Measurements from ENCODE around the gene DIP2C.

DIP2C gene

DNA sequence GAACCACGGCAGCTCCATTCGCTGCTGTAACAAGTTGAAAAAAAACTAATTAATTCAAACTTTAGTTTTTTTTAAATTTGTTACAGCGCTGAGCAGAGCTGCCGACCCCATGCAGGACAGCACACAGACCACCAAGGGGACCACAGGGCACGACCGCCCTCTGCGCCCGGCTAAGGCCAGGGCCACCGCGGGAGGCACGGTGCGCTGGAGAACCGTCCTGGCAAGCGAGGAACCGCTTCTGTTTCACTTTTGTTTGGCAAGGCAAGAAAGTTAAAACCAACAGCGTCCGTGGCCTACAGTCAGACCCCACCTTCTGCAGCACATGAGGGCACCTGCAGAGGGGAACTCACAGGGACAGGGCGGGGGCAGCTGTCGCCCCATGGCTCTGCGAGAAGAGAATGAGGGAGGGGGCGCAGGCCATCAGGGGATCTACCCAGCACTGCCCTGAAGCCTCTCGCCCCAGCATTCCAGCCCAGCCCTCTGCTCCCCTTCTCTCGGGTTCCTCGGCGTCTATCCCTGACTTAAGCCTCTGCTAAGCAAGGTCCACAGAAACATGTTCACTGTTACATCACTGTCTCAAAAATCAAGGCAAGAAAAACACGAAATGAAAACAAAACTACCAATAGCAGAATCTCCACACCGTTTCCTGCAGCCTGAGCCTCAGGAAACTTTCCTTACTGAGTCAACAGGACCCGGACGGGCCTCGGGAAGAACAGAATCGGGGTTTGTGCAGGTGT, 204.4 kb downstream of the DIP2C start:
- no peak for TF ChIP-seq CTCF (IDR thresholded peaks at IDR 0.05; ENCODE audit: extremely low read depth, insufficient read depth, missing control alignments)
- in situ Hi-C loops (cut with MboI; ENCODE audit: low pct_unique_long_range_greater_than_20kb, low sequenced_read_pairs, unreplicated experiment), result no loop called here
- no peak for DNase-seq (ENCODE audit: low spot score)

DNA sequence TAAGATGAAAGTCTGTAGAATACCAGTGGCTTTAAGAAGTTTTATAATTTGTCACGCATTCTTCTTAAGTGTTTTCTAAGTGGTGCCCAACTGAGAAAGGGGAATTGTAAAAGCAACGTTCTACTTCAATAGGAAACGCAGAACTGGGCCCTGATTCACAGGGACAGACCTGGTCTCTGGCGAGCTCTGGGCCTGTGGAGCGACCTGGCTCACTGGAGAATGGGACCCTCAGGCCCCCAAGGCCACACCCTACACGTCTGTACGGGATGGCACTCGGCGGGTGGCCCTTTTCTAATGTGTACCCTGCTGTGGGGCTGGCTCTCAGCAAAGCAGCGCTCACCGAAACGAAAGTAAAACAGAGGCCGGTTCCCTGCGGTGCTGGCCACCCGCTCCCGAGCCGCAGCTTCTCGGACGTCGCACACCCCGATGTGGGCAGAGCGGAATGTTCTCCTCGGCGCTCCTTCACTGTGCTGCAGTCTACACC, 205.0 kb downstream of the DIP2C start:
- in situ Hi-C loops (cut with MboI; ENCODE audit: low pct_unique_long_range_greater_than_20kb, low sequenced_read_pairs, unreplicated experiment), result no loop called here
- TF ChIP-seq CTCF (IDR thresholded peaks at IDR 0.05; ENCODE audit: extremely low read depth, insufficient read depth, missing control alignments), result no peak
- DNase-seq (ENCODE audit: low spot score), result no peak

DNA sequence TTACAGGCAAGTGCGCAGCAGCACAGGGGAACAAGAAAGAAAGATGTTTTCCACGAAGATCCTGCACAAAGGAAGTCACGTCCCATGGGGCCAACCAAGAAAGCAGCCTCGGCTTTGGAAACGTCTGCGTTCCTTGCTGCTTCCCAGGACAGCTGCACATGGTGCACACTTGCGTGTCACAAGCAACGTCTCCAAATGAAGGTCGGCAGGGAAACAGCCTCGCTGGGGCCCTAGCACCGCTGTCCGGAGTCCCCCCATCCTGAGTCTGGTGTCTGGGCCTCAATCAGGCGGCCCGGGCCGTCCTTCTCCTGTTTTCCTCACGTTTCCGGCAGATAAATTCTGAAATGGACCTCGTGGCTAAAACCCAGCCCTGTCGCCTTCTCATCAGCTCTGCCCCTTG, 206.2 kb downstream of the DIP2C start:
- in situ Hi-C loops (cut with MboI; ENCODE audit: low pct_unique_long_range_greater_than_20kb, low sequenced_read_pairs, unreplicated experiment), result no loop called here
- DNase-seq (ENCODE audit: low spot score), result no peak
- no peak for TF ChIP-seq CTCF (IDR thresholded peaks at IDR 0.05; ENCODE audit: extremely low read depth, insufficient read depth, missing control alignments)

GRCh38 chr10:482848-483247, 206.6 kb downstream of the DIP2C start:
- in situ Hi-C loops (cut with MboI; ENCODE audit: low pct_unique_long_range_greater_than_20kb, low sequenced_read_pairs, unreplicated experiment), result no loop called here
- no peak for TF ChIP-seq CTCF (IDR thresholded peaks at IDR 0.05; ENCODE audit: extremely low read depth, insufficient read depth, missing control alignments)
- DNase-seq (ENCODE audit: low spot score), result no peak

DNA sequence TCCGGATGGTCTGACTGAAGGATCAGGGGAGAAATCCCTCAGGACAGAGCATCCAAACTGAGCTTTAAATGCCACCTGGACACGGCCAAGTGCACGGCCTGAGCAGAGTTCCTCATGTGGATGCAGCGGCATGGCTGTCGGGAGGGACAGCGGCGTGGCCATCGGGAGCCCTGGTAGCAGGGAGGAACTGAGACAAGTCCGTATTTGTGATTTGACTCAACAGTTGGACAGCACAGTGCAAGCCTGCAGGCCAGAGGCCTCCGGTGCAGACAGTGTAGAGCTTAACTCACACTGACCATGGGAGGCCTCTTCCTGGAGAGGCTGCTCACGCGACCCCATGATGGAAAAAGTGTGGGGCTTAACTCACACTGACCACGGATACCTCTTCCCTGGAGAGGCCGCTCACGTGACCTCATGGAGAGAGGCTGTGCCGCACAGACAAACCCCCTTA, 207.4 kb downstream of the DIP2C start:
- no peak for DNase-seq (ENCODE audit: low spot score)
- in situ Hi-C loops (cut with MboI; ENCODE audit: low pct_unique_long_range_greater_than_20kb, low sequenced_read_pairs, unreplicated experiment), result no loop called here
- no peak for TF ChIP-seq CTCF (IDR thresholded peaks at IDR 0.05; ENCODE audit: extremely low read depth, insufficient read depth, missing control alignments)

DNA sequence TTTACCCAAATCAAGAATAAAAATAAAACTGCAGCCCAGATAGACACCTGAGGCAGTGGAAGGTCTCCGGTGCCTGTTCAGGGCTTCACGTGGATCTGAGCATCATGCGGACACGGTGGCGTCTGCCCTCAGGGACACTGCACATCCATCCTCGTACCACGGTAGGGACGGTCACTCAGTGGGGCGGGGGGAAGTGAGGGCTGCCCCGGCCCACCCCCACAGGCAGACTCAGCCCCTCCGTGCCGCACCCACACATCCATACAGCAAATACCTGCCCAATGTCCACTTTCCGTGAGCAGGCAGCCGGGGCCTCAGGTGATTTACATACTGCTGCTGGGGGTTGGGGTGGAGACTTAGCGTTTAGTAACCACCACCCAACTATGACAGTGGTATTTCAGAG, 207.8 kb downstream of the DIP2C start:
- DNase-seq (ENCODE audit: low spot score), result no peak
- in situ Hi-C loops (cut with MboI; ENCODE audit: low pct_unique_long_range_greater_than_20kb, low sequenced_read_pairs, unreplicated experiment), result no loop called here
- no peak for TF ChIP-seq CTCF (IDR thresholded peaks at IDR 0.05; ENCODE audit: extremely low read depth, insufficient read depth, missing control alignments)
